GM23338 (cell line): ENCODE data around the gene TRIM67. TPM values are rescaled to one million over a fixed set of nuclear protein-coding genes. Genes with fewer than 3 reads are reported as not detected.

Experiments used
- ATAC-seq: fragments of 200-7000 bp; cut with Tn5 transposase; 3 replicates; pipeline ENCODE4 v1.9.1; 2020
- DNase-seq: peaks from one replicate; pipeline ENCODE4 v3.0.0-alpha.2; 2015; ENCODE audit warnings: low spot score
- H2AFZ ChIP-seq: fragments of 200-600 bp; sonication (generic); 2 replicates; pipeline ENCODE4 v1.8.0; 2016; ENCODE audit warnings: antibody characterized with exemption, mild to moderate bottlenecking, moderate library complexity
- H3F3A ChIP-seq: fragments of 200-600 bp; sonication (generic); replicated peaks from 2 replicates; pipeline ENCODE4 v1.8.0; 2017; ENCODE audit warnings: antibody characterized with exemption, mixed run types, low read depth
- H3K27ac ChIP-seq: fragments of 200-600 bp; sonication (generic); 2 replicates; pipeline ENCODE4 v1.6.1; 2016; ENCODE audit warnings: low read depth
- H3K27me3 ChIP-seq: fragments of 200-600 bp; sonication (generic); 2 replicates; pipeline ENCODE4 v1.8.0; 2016; ENCODE audit warnings: mild to moderate bottlenecking, mixed run types, moderate library complexity; ENCODE audit not compliant: insufficient read depth
- H3K36me3 ChIP-seq: fragments of 200-600 bp; sonication (generic); 2 replicates; pipeline ENCODE4 v1.8.0; 2016; ENCODE audit warnings: mild to moderate bottlenecking; ENCODE audit not compliant: insufficient read depth
- H3K4me1 ChIP-seq: fragments of 200-600 bp; sonication (generic); 2 replicates; pipeline ENCODE4 v1.8.0; 2016; ENCODE audit warnings: mild to moderate bottlenecking, moderate library complexity; ENCODE audit not compliant: insufficient read depth
- H3K4me2 ChIP-seq: fragments of 200-600 bp; sonication (generic); 2 replicates; pipeline ENCODE4 v1.7.1; 2017; ENCODE audit warnings: mixed run types
- H3K4me3 ChIP-seq: fragments of 200-600 bp; sonication (generic); 2 replicates; pipeline ENCODE4 v1.6.1; 2016; ENCODE audit warnings: mixed run types
- H3K79me2 ChIP-seq: fragments of 200-600 bp; sonication (generic); replicated peaks from 2 replicates; pipeline ENCODE4 v1.8.0; 2017; ENCODE audit warnings: mild to moderate bottlenecking; ENCODE audit not compliant: insufficient read depth
- H3K9me2 ChIP-seq: fragments of 200-600 bp; sonication (generic); 2 replicates; pipeline ENCODE4 v1.8.0; 2017; ENCODE audit not compliant: insufficient read depth
- H4K20me1 ChIP-seq: fragments of 200-600 bp; sonication (generic); replicated peaks from 2 replicates; pipeline ENCODE4 v1.8.0; 2017; ENCODE audit warnings: mild to moderate bottlenecking; ENCODE audit not compliant: insufficient read depth
- H3K27ac Mint-ChIP-seq: 2 replicates; pipeline ENCODE4 v1.8.0; 2020; ENCODE audit warnings: inconsistent platforms, mild to moderate bottlenecking, moderate library complexity, mixed read lengths
- H3K27me3 Mint-ChIP-seq: 3 replicates; pipeline ENCODE4 v1.8.0; 2022; ENCODE audit warnings: low read depth, mild to moderate bottlenecking, moderate library complexity, mixed read lengths, inconsistent platforms; ENCODE audit not compliant: insufficient read depth, poor library complexity
- H3K36me3 Mint-ChIP-seq: 3 replicates; pipeline ENCODE4 v1.8.0; 2021; ENCODE audit warnings: low read depth, mild to moderate bottlenecking, inconsistent platforms, moderate library complexity, mixed read lengths
- H3K4me1 Mint-ChIP-seq: 3 replicates; pipeline ENCODE4 v1.8.0; 2020; ENCODE audit warnings: mild to moderate bottlenecking, inconsistent platforms, mixed read lengths
- H3K4me3 Mint-ChIP-seq: 3 replicates; pipeline ENCODE4 v1.8.0; 2021; ENCODE audit warnings: moderate library complexity, mild to moderate bottlenecking, inconsistent platforms, mixed read lengths
- H3K9me3 Mint-ChIP-seq: 3 replicates; pipeline ENCODE4 v1.8.0; 2020; ENCODE audit warnings: moderate library complexity, mild to moderate bottlenecking, inconsistent platforms, mixed read lengths
- CTCF ChIP-seq, 2 experiments: fragments of 200-600 bp in 1 of 2; sonication (generic) in 1 of 2; conservative IDR thresholded peaks; 2 replicates each; pipeline versions ENCODE4 v1.5.1 to v1.6.1; 2016 to 2017; ENCODE audit warnings: antibody characterized with exemption in 2 of 2, low read depth in 2 of 2, mild to moderate bottlenecking in 2 of 2, moderate library complexity in 1 of 2
- ETS1 ChIP-seq: IDR thresholded peaks from 2 replicates; pipeline ENCODE4 v1.6.1; 2016; ENCODE audit warnings: antibody characterized with exemption
- EZH2 ChIP-seq: fragments of 200-600 bp; sonication (generic); IDR thresholded peaks from one replicate; pipeline ENCODE4 v1.8.0; 2017; ENCODE audit warnings: antibody characterized with exemption, mild to moderate bottlenecking, low read depth; ENCODE audit not compliant: unreplicated experiment
- EZH2phosphoT487 ChIP-seq: fragments of 200-600 bp; sonication (generic); IDR thresholded peaks from one replicate; pipeline ENCODE4 v1.8.1; 2018; ENCODE audit warnings: antibody characterized with exemption; ENCODE audit not compliant: unreplicated experiment
- NANOG ChIP-seq: IDR thresholded peaks from 2 replicates; pipeline ENCODE4 v1.6.1; 2016; ENCODE audit warnings: antibody characterized with exemption, borderline replicate concordance
- REST ChIP-seq: IDR thresholded peaks from one replicate; pipeline ENCODE4 v1.6.1; 2018; ENCODE audit warnings: antibody characterized with exemption; ENCODE audit not compliant: unreplicated experiment
- ZNF114 ChIP-seq: fragments of 250-450 bp; sonication (Bioruptor Pico); IDR thresholded peaks from 2 replicates; pipeline ENCODE4 v1.5.0; 2020; ENCODE audit warnings: mild to moderate bottlenecking, moderate library complexity
- ZNF331 ChIP-seq: fragments of 250-450 bp; sonication (Bioruptor Pico); IDR thresholded peaks from 2 replicates; pipeline ENCODE4 v1.5.0; 2020; ENCODE audit warnings: low read depth, mild to moderate bottlenecking, moderate library complexity
- polyA plus RNA-seq: library from polyadenylated mRNA; unstranded; fragments of >200 nt; fragmentation: Nextera tagmentation; extraction: Ambion mirVana; gene quantifications from 2 replicates; pipeline ENCODE4 v1.2.1, GENCODE V29; 2016
- total RNA-seq: library from RNA; depleted of rRNA; stranded (reverse); fragments of >200 nt; shearing (Covaris generic); gene quantifications from 2 replicates; pipeline ENCODE4 v1.2.3, GENCODE V29; 2014

TRIM67 gene
- total and polyA plus RNA-seq, 2 experiments from 2014 or later: 0.03 TPM; not detected in 1

- Mint-ChIP-seq H3K27me3 (no peaks in the 10 kb centered on the region), H3K9me3 (no peaks in the 10 kb centered on the region), H3K36me3 (peaks cover 31% of the 10 kb centered on the region; the same call in 2 of the 3 replicates), H3K27ac (no peak overlapping the region), H3K4me3 (no peak overlapping the region), H3K4me1 (no peaks in the 10 kb centered on the region)
- Histone ChIP-seq H3K4me1 (no peaks in the 10 kb centered on the region), H3F3A (no peaks in the 10 kb centered on the region), H2AFZ (no peak overlapping the region), H3K4me3 (no peak overlapping the region), H3K4me2 (no peak overlapping the region), H3K27ac (no peak overlapping the region), H3K79me2 (no peaks in the 10 kb centered on the region), H4K20me1 (peaks cover 6% of the 10 kb centered on the region; the same call in 1 of the 2 replicates), H3K36me3 (peaks cover 20% of the 10 kb centered on the region), H3K27me3 (no peaks in the 10 kb centered on the region), H3K9me2 (no peaks in the 10 kb centered on the region)
- ATAC-seq (no peak), DNase-seq (no peak)
- no peak for TF ChIP-seq ETS1
- TF ChIP-seq NANOG: no peak
- TF ChIP-seq ZNF114 (CRISPR knock-in tag): no peak
- TF ChIP-seq EZH2phosphoT487: no peak
- no peak for TF ChIP-seq ZNF331 (CRISPR knock-in tag)
These were observed 102.8 kb downstream of the TRIM67 start for GRCh38 chr1:231264642-231265041.

GRCh38 chr1:231265379-231265778 lies 103.5 kb downstream of the TRIM67 start:
- Mint-ChIP-seq H3K36me3 (peaks cover 29% of the 10 kb centered on the region; the same call in 2 of the 3 replicates), H3K4me1 (no peaks in the 10 kb centered on the region), H3K4me3 (no peak overlapping the region), H3K9me3 (no peaks in the 10 kb centered on the region), H3K27ac (no peak overlapping the region), H3K27me3 (no peaks in the 10 kb centered on the region)
- Histone ChIP-seq H3K27me3 (no peaks in the 10 kb centered on the region), H3K9me2 (no peaks in the 10 kb centered on the region), H3K27ac (no peak overlapping the region), H3K4me1 (no peaks in the 10 kb centered on the region), H3K4me2 (no peak overlapping the region), H2AFZ (no peak overlapping the region), H3K79me2 (no peaks in the 10 kb centered on the region), H3K36me3 (peaks cover 24% of the 10 kb centered on the region), H3K4me3 (no peak overlapping the region), H4K20me1 (0 out of 2 replicates have a peak, but pooled peaks cover 6% of the 10 kb centered on the region), H3F3A (no peaks in the 10 kb centered on the region)
- no peak for ATAC-seq
- DNase-seq: no peak
- TF ChIP-seq EZH2 (no peak), ETS1 (no peak), REST (no peak), CTCF (conservative IDR thresholded peaks at IDR 0.05; ENCODE audit: low read depth in 2 of 2) (no peak), EZH2phosphoT487 (no peak)
